Activated B cell treated with CpG ODN at 0.5 μM for 24 hours (primary cell): Measurements from ENCODE around the gene KCNJ16. TPM values are rescaled to one million over a fixed set of nuclear protein-coding genes. Genes with fewer than 3 reads are reported as not detected.

ENCODE experiments used
- ATAC-seq: fragments of 200-7000 bp; cut with Tn5 transposase; one replicate; pipeline ENCODE4 v1.10.0; 2021; ENCODE audit warnings: low read depth, mild to moderate bottlenecking, moderate library complexity
- CTCF ChIA-PET: fragments of 350-600 bp; sonication (Branson Sonifier 250); formaldehyde crosslinking; loops from one replicate; lab custom pipeline; 2021; ENCODE audit warnings: antibody characterized with exemption; lab: Charles Lee
- POLR2A ChIA-PET: fragments of 350-600 bp; sonication (Branson Sonifier 250); formaldehyde crosslinking; loops from one replicate; lab custom pipeline; 2021; ENCODE audit warnings: antibody characterized with exemption; lab: Charles Lee
- DNase-seq: peaks from one replicate; pipeline ENCODE4 v3.0.0; 2022
- H3K27ac Mint-ChIP-seq: one replicate; pipeline ENCODE4 v1.8.0; 2020; ENCODE audit warnings: mixed read lengths
- H3K27me3 Mint-ChIP-seq: one replicate; pipeline ENCODE4 v1.8.0; 2021; ENCODE audit warnings: mixed read lengths
- H3K36me3 Mint-ChIP-seq: one replicate; pipeline ENCODE4 v1.8.0; 2021; ENCODE audit warnings: low read depth, mixed read lengths
- H3K4me1 Mint-ChIP-seq: one replicate; pipeline ENCODE4 v1.8.0; 2021; ENCODE audit warnings: mixed read lengths
- H3K4me3 Mint-ChIP-seq: one replicate; pipeline ENCODE4 v1.8.0; 2020; ENCODE audit warnings: mild to moderate bottlenecking, mixed read lengths
- H3K9me3 Mint-ChIP-seq: one replicate; pipeline ENCODE4 v1.8.0; 2020; ENCODE audit warnings: mixed read lengths
- CTCF ChIP-seq: fragments of 200-600 bp; IDR thresholded peaks from one replicate; pipeline ENCODE4 v1.8.0; 2022; ENCODE audit warnings: antibody characterized with exemption, mild to moderate bottlenecking
- intact Hi-C: fragments of 100-400 bp; cut with micrococcal nuclease; formaldehyde crosslinking; loops from one replicate; pipeline ENCODE4 v1.15.1; 2024
- total RNA-seq: library from RNA; stranded (reverse); gene quantifications from 2 replicates; pipeline ENCODE4 v1.2.3, GENCODE V29; 2022

Gene KCNJ16
- total RNA-seq, 1 donor from 2014 or later: not detected

GRCh38 chr17:70114405-70114804, 39.4 kb downstream of the KCNJ16 start:
- Mint-ChIP-seq H3K27me3 (peaks cover 2% of the 10 kb centered on the region), H3K4me1 (no peaks in the 10 kb centered on the region), H3K27ac (no peak overlapping the region), H3K36me3 (no peaks in the 10 kb centered on the region), H3K4me3 (no peak overlapping the region), H3K9me3 (no peaks in the 10 kb centered on the region)
- ChIA-PET POLR2A (no interaction called here), CTCF (no interaction called here)
- DNase-seq (no peak), ATAC-seq (no peak)
- TF ChIP-seq CTCF: no peak
- intact Hi-C loops: no loop called here

- no peak overlapping the region for H3K4me3 Mint-ChIP-seq
- CTCF ChIA-PET: no interaction called here
- intact Hi-C loops: no loop called here
- ATAC-seq: no peak
- POLR2A ChIA-PET: no interaction called here
- H3K27me3 Mint-ChIP-seq: peaks cover 3% of the 10 kb centered on the region
- H3K27ac Mint-ChIP-seq: no peak overlapping the region
- H3K36me3 Mint-ChIP-seq: no peaks in the 10 kb centered on the region
- no peak for TF ChIP-seq CTCF
- H3K4me1 Mint-ChIP-seq: no peaks in the 10 kb centered on the region
- H3K9me3 Mint-ChIP-seq: peaks cover 1% of the 10 kb centered on the region
- DNase-seq: no peak
Measured at GRCh38 chr17:70115126-70115525, 40.1 kb downstream of the KCNJ16 start.

- CTCF ChIA-PET: no interaction called here
- intact Hi-C loops: no loop called here
- Mint-ChIP-seq H3K9me3 (peaks cover 3% of the 10 kb centered on the region), H3K4me3 (no peak overlapping the region), H3K36me3 (no peaks in the 10 kb centered on the region), H3K27me3 (peaks cover 2% of the 10 kb centered on the region), H3K4me1 (no peaks in the 10 kb centered on the region), H3K27ac (no peak overlapping the region)
- POLR2A ChIA-PET: no interaction called here
- ATAC-seq (no peak), DNase-seq (no peak)
- TF ChIP-seq CTCF: no peak
Measured at GRCh38 chr17:70116919-70117318, 41.9 kb downstream of the KCNJ16 start.

GRCh38 chr17:70119545-70119944, 44.5 kb downstream of the KCNJ16 start:
- Mint-ChIP-seq H3K4me3 (no peak overlapping the region), H3K36me3 (no peaks in the 10 kb centered on the region), H3K9me3 (peaks cover 3% of the 10 kb centered on the region), H3K27me3 (peaks cover 2% of the 10 kb centered on the region), H3K27ac (no peak overlapping the region), H3K4me1 (no peaks in the 10 kb centered on the region)
- intact Hi-C loops: no loop called here
- ATAC-seq: no peak
- DNase-seq: no peak
- ChIA-PET CTCF (no interaction called here), POLR2A (no interaction called here)
- TF ChIP-seq CTCF: no peak

- no peak for TF ChIP-seq CTCF
- H3K4me3 Mint-ChIP-seq: no peak overlapping the region
- no peaks in the 10 kb centered on the region for H3K4me1 Mint-ChIP-seq
- intact Hi-C loops: no loop called here
- no peak for DNase-seq
- H3K36me3 Mint-ChIP-seq: no peaks in the 10 kb centered on the region
- POLR2A ChIA-PET: no interaction called here
- H3K27ac Mint-ChIP-seq: no peak overlapping the region
- H3K27me3 Mint-ChIP-seq: peaks cover 2% of the 10 kb centered on the region
- CTCF ChIA-PET: no interaction called here
- ATAC-seq: no peak
- H3K9me3 Mint-ChIP-seq: peaks cover 3% of the 10 kb centered on the region
Measured at GRCh38 chr17:70119983-70120382, 45.0 kb downstream of the KCNJ16 start.
